Fibroblast of pulmonary artery (primary cell): Measurements from ENCODE around the gene UBAC1.

ENCODE experiments used
- DNase-seq: peaks from one replicate; pipeline ENCODE4 v3.0.0-alpha.2; 2010; ENCODE audit warnings: low read depth
- H3K4me3 ChIP-seq: replicated peaks from 2 replicates; pipeline ENCODE4 v1.5.1; 2011; ENCODE audit warnings: low read depth, mild to moderate bottlenecking, control low read depth, low read length, moderate library complexity
- TF ChIP-seq, protein P1 (sequence below): IDR thresholded peaks from 2 replicates; pipeline ENCODE4 v1.5.1; 2011; ENCODE audit warnings: mild to moderate bottlenecking, control low read depth, low read length, inconsistent platforms; ENCODE audit errors: missing control alignments

The UBAC1 gene

DNA sequence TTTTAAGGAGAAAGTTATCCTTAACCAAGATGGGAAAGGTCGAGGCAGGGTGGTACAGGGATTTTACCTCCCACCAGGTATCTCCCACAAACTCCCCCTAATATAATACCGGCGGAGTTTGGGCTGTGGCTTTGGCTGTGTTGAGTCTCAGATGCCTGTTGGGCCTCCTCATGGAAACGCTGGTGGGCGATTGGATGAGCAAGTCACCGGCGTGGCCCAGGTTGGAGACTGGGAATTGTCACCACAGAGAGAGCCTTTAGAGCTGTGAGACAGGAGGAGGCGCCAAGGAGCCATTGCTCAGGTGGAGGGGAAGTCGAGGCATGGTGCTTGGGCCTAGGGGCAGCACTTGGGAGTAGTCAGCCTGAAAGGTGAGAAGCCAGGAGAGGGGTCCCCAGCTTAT lies 50.4 kb downstream of the UBAC1 start:
- TF ChIP-seq, protein P1, sequence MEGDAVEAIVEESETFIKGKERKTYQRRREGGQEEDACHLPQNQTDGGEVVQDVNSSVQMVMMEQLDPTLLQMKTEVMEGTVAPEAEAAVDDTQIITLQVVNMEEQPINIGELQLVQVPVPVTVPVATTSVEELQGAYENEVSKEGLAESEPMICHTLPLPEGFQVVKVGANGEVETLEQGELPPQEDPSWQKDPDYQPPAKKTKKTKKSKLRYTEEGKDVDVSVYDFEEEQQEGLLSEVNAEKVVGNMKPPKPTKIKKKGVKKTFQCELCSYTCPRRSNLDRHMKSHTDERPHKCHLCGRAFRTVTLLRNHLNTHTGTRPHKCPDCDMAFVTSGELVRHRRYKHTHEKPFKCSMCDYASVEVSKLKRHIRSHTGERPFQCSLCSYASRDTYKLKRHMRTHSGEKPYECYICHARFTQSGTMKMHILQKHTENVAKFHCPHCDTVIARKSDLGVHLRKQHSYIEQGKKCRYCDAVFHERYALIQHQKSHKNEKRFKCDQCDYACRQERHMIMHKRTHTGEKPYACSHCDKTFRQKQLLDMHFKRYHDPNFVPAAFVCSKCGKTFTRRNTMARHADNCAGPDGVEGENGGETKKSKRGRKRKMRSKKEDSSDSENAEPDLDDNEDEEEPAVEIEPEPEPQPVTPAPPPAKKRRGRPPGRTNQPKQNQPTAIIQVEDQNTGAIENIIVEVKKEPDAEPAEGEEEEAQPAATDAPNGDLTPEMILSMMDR = no peak
- H3K4me3 ChIP-seq = no peak overlapping the region
- DNase-seq = no peak

DNA sequence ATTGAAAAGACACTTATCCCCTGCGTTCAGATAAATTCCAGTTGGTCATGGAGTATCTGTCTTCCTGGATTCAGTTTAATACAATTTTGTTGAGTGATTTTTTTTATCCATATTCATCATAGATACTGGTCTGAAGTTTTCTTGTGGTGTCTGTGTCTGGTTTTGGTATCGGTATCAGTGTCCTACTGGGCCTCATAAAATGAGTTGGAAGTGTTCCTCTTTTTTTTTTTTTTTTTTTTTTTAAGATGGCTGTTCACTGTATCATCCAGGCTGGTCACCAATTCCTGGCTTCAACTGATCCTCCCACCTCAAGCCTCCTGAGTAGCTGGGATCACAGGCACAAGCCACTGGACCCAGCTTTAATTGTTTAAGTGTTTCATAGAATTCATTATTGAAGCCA lies 51.0 kb downstream of the UBAC1 start:
- H3K4me3 ChIP-seq = no peak overlapping the region
- TF ChIP-seq, protein P1 = no peak
- DNase-seq = no peak

DNA sequence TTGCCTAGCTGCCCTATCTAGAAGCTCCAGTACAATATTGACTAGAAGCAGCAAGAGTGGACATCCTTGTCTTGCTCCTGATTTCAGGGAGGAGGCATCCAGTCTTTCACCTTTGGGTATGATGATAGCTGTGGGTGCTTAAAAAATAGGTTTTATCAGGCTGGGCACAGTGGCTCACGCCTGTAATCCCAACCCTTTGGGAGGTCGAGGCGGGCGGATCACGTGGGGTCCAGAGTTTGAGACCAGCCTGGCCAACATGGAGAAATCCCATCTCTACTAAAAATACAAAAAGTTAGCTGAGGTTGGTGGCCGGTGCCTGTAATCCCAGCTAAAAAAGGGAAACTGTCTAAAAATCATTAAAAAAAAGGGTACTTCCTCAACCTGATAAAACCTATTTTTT lies 51.8 kb downstream of the UBAC1 start:
- no peak overlapping the region for H3K4me3 ChIP-seq
- no peak for DNase-seq
- TF ChIP-seq, protein P1 = no peak

DNA sequence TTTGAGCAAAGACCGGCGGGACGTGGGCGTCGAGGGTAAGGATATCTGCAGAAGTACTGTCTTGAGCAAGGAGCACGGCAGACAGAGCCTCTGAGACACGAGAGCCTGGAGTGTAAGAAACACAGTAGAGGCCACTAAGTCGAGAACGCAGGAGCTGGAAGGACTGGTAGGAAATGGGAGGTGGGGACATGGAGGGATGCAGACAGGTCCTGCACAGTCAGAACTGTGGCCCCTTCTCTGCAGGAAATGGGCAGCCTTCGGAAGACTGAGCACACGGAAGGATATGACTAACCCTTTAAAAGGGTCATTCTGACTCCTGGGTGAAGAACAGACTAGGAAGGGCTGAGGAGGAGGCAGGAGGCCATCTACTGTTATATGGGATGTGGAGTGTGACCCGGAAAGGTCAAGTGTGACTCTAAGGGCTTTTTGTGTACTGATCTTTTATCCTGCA lies 52.4 kb downstream of the UBAC1 start:
- no peak overlapping the region for H3K4me3 ChIP-seq
- DNase-seq = no peak
- TF ChIP-seq, protein P1 = no peak

DNA sequence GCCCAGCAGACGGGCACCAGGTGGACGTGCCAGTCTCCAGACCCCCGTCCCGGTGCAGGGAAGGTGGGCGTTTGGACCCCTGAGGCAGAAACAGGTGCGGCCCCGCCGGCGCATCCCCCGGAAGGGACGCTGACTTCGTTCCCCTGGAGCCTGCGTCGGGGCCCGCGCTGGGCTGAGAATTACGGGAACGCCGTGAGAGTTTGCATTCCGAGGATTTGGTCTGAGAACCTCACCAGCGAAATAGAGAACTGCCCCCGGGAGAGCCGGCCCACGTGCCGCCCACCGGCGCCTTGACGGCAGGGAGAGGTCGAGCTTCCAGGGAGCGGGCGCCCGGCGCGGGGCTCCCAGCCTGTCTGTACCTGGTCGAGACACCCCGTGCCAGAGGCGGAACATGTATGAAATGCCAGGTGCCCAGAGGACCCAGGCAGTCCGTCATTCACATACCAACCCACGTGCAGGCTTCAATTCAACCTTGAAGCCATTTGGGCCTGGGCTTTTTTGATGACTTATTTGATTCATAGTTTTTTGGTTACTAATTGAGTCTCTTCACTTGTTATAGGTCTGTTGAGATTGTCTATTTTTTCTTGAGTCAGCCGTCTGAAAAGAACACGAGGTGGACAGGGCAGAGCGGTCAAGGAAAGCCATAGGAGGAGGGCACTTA lies 53.0 kb downstream of the UBAC1 start:
- peak overlapping the region; percentile 63 for H3K4me3 ChIP-seq
- no peak for DNase-seq
- TF ChIP-seq, protein P1 = no peak

DNA sequence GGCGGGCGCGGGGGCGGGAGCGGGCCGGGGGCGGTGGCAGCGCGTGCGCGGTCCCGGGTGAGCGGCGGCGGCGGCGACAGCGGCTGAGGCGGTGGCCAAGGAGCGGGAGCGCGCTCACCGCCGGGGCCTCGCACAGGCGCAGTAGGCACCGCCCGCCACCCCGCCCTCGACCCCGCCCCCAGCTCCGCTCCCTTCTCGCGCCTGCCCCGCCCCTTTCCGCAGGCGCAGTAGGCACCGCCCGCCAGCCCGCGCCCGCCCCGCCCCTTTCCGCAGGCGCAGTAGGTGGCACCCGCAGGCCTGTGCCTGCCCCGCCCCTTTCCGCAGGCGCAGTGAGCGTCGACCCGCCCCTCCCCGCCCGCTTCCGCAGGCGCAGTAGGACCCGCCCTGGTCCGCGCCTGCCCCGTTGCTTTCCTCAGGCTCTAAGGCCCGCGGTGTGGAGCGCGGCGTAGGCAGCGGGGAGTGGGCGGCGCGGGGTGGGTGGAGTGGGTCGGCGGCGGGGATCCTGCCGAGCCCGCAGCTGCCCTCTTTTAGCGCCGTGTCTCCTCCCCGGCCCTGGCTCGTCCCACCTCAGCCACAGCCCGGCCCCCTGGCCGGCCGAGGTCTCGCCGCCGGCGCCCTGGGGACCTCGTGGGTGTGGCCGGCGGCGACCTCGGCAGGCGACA lies 53.6 kb downstream of the UBAC1 start, which contains the start of gene CAMSAP1:
Gene CAMSAP1 (minus strand): TSS at position 116 of the 662 bp plus-strand sequence. CDS start 387 bp downstream, outside the sequence.
- DNase-seq = peak; percentile 94
- peak within 1 kb of the TSS; percentile 63 for H3K4me3 ChIP-seq
- TF ChIP-seq, protein P1 = no peak
